ENCODE data around the gene PRDM11. TPM values are rescaled to one million over a fixed set of nuclear protein-coding genes. Genes with fewer than 3 reads are reported as not detected.

PRDM11 gene
- total RNA-seq, 1 donor from 2014 or later = 23.6 TPM

DNA sequence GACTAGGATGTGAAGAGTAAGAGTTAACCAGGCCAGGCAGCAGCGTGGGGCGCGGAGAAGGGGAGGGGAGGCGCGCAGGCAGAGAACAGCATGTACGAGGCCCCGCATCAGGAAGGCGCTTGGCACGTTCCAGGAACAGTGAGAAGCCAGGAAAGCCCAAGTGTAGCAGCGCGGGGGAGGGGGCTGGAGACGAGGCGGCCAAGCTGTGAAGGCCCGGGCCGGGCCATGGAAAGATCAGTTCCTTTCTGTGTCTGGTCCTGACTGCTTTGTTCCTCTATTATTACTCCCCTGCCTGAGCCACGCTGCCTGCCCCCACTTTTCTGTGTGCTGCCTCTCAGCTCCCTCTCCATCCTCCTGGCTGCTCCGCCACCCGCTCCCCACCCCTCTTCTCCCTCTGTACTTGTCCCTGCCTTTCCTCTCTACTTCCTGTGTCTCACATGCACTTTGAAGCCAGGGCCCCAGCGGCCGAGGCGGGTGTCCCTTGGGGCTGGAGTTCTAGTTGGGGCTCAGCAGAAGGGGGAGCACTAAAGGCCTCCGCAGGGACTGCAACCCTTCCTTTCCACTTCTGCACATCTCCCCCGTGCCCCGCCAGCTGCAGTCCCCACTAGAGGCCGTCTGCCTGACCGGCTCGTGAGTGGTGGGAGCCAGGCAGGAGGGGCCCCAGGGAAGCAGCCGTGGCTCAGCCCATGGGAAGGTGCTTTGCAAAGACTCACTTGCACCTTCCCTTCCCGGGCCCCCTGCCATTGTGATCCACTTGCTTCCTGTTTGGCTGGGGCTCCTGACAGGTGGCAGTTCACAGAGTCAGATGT is 63.7 kb downstream of the PRDM11 start:
- Mint-ChIP-seq H3K27me3 (no peaks in the 10 kb centered on the region), H3K9me3 (no peaks in the 10 kb centered on the region), H3K27ac (no peak overlapping the region), H3K36me3 (ENCODE audit: low read depth) (peaks cover 49% of the 10 kb centered on the region), H3K4me1 (peaks cover 14% of the 10 kb centered on the region), H3K4me3 (no peak overlapping the region)
- intact Hi-C loops (cut with micrococcal nuclease) = no loop called here
- ATAC-seq (ENCODE audit: low read depth) = peak; percentile 47
- TF ChIP-seq, protein P1, sequence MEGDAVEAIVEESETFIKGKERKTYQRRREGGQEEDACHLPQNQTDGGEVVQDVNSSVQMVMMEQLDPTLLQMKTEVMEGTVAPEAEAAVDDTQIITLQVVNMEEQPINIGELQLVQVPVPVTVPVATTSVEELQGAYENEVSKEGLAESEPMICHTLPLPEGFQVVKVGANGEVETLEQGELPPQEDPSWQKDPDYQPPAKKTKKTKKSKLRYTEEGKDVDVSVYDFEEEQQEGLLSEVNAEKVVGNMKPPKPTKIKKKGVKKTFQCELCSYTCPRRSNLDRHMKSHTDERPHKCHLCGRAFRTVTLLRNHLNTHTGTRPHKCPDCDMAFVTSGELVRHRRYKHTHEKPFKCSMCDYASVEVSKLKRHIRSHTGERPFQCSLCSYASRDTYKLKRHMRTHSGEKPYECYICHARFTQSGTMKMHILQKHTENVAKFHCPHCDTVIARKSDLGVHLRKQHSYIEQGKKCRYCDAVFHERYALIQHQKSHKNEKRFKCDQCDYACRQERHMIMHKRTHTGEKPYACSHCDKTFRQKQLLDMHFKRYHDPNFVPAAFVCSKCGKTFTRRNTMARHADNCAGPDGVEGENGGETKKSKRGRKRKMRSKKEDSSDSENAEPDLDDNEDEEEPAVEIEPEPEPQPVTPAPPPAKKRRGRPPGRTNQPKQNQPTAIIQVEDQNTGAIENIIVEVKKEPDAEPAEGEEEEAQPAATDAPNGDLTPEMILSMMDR (IDR thresholded peaks at IDR 0.05) = no peak
- ChIA-PET CTCF (interaction anchor here (0.8 kb wide), 1 partner anchor 23 kb away, joined by 3 read pairs; no protein-coding TSS in a partner anchor), POLR2A (no interaction called here)
- DNase-seq = no peak

- intact Hi-C loops (cut with micrococcal nuclease) = no loop called here
- Mint-ChIP-seq H3K27me3 (no peaks in the 10 kb centered on the region), H3K4me1 (peaks cover 14% of the 10 kb centered on the region), H3K27ac (no peak overlapping the region), H3K9me3 (no peaks in the 10 kb centered on the region), H3K4me3 (no peak overlapping the region), H3K36me3 (ENCODE audit: low read depth) (peaks cover 45% of the 10 kb centered on the region)
- DNase-seq (no peak), ATAC-seq (ENCODE audit: low read depth) (no peak)
- TF ChIP-seq, protein P1 (IDR thresholded peaks at IDR 0.05) = no peak
- POLR2A ChIA-PET = no interaction called here
- CTCF ChIA-PET = no interaction called here
These were observed 64.4 kb downstream of the PRDM11 start for GRCh38 chr11:45210846-45211245.

GRCh38 chr11:45211732-45212131 is 65.3 kb downstream of the PRDM11 start:
- ChIA-PET POLR2A (no interaction called here), CTCF (no interaction called here)
- Mint-ChIP-seq H3K4me3 (no peak overlapping the region), H3K27me3 (no peaks in the 10 kb centered on the region), H3K36me3 (ENCODE audit: low read depth) (peaks cover 42% of the 10 kb centered on the region), H3K4me1 (peaks cover 14% of the 10 kb centered on the region), H3K27ac (no peak overlapping the region), H3K9me3 (no peaks in the 10 kb centered on the region)
- ATAC-seq (ENCODE audit: low read depth) (no peak), DNase-seq (no peak)
- intact Hi-C loops (cut with micrococcal nuclease) = no loop called here
- TF ChIP-seq, protein P1 (IDR thresholded peaks at IDR 0.05) = no peak

GRCh38 chr11:45212566-45213315 is 66.3 kb downstream of the PRDM11 start:
- Mint-ChIP-seq H3K27ac (no peak overlapping the region), H3K27me3 (no peaks in the 10 kb centered on the region), H3K36me3 (ENCODE audit: low read depth) (peaks cover 39% of the 10 kb centered on the region), H3K9me3 (no peaks in the 10 kb centered on the region), H3K4me1 (peaks cover 14% of the 10 kb centered on the region), H3K4me3 (no peak overlapping the region)
- CTCF ChIA-PET = no interaction called here
- intact Hi-C loops (cut with micrococcal nuclease) = no loop called here
- TF ChIP-seq, protein P1 (IDR thresholded peaks at IDR 0.05) = no peak
- POLR2A ChIA-PET = no interaction called here
- no peak for ATAC-seq (ENCODE audit: low read depth)
- no peak for DNase-seq

GRCh38 chr11:45213316-45213665 is 66.9 kb downstream of the PRDM11 start:
- Mint-ChIP-seq H3K9me3 (no peaks in the 10 kb centered on the region), H3K36me3 (ENCODE audit: low read depth) (peaks cover 36% of the 10 kb centered on the region), H3K27me3 (no peaks in the 10 kb centered on the region), H3K4me3 (no peak overlapping the region), H3K4me1 (peaks cover 14% of the 10 kb centered on the region), H3K27ac (no peak overlapping the region)
- CTCF ChIA-PET = no interaction called here
- ATAC-seq (ENCODE audit: low read depth) (no peak), DNase-seq (no peak)
- POLR2A ChIA-PET = no interaction called here
- TF ChIP-seq, protein P1 (IDR thresholded peaks at IDR 0.05) = no peak
- intact Hi-C loops (cut with micrococcal nuclease) = no loop called here

All from activated B cell treated with CpG ODN at 0.5 μM for 24 hours (primary cell).